ENCODE measurements around the gene C12orf75.
A peak's percentile ranks its signal among the peaks of the same experiment; 100 is the strongest.
"Not testable (repeated sequence)": the region's sequence is repeated elsewhere in the genome, so short reads cannot be mapped to it uniquely, and the experiment has no call there.

C12orf75 gene

DNA sequence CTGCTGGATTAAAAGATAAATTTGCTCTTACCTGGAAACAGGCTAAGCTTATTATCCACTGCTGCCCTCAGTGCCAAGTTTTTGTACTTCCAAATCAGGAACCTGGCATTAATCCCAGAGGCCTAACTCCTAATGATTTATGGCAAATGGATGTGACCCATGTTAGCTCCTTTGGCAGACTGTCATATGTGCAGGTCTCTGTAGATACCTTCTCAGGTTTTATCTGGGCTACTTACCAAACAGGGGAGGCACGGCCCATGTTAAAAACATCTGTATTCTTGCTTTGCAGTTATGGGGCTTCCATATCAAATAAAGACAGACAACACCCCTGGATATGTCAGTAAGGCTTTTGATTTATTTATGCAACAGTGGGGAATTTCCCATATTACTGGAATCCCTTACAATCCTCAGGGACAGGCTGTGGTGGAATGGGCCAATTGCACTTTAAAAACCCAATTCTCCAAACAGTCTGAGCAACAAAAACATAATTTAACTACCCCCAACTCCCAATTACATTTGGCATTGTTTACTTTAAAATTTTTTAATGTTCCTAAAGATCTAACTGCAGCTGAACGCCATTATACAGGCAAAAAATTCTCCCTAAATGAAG lies 19.9 kb upstream of the C12orf75 start:
- not testable (repeated sequence) for DNase-seq

DNA sequence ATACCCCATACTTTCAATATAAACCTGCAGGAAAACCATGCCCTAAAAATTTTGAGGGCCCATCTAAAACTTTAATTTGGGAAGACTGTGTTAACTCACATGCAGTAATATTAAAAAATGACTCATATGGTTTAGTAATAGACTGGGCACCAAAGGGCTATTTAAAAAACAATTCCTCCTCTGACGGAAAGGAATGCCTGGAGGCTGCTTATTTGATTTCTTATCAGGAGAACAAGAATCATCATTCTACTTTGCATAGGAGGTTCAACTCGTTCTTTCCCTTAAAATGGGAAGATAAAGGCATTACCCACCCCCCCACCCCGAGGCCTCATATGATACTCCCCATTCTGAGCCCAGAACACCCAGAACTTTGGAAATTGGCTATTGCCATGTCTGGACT lies 18.6 kb upstream of the C12orf75 start:
- DNase-seq = not testable (repeated sequence)

DNA sequence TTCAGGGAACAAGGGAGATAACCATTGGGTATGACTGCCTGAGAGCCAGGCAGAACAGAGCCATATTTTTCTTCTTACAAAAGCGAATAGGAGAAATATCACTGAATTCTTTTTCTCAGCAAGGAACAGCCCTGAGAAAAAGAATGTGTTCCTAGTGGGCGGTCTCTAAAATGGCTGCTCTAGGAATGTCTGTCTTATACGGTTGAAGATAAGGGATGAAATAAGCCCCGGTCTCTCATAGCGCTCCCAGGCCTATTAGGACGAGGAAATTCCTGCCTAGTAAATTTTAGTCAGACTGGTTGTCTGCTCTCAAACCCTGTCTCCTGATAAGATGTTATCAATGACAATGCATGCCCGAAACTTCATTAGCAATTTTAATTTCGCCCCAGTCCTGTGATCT lies 16.7 kb upstream of the C12orf75 start:
- DNase-seq = not testable (repeated sequence)

DNA sequence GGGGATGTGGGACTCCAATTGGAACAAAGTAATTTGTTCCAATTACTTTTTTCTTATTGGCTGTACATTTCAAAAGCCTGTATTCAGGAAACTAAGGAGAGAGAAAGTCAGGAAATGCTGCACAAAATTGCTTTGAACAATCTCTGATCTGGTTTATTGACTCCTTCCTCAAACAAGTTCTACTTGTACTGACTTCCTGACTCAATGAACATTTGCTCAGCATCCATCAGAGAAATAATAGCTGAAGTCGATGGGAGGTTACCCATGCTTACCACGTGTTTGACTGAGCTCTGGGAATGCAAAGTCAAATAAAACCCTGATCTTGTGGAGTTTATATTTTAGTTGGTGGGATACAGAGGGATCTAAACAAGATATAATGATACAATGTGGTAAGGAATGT lies 15.4 kb upstream of the C12orf75 start:
- DNase-seq = no peak

DNA sequence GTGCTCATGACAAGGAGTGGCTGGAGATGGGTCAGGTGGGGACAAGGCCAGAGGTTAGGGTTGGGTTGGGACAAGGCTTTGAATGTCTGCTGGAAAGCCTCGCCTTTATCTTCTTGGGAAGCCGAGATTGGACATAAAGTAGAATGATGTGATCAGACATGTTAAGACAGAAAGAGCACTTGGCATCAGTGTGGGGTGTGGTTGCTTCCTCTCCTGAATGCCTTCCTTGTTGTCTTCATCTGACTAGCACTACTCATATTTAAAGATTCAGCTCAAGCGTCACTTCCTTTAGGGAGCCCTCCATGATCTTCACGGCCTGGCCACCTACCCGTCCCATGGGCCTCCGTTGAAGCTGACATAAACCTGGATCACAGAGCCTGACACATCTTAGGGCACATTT lies 14.8 kb upstream of the C12orf75 start:
- no peak for DNase-seq

DNA sequence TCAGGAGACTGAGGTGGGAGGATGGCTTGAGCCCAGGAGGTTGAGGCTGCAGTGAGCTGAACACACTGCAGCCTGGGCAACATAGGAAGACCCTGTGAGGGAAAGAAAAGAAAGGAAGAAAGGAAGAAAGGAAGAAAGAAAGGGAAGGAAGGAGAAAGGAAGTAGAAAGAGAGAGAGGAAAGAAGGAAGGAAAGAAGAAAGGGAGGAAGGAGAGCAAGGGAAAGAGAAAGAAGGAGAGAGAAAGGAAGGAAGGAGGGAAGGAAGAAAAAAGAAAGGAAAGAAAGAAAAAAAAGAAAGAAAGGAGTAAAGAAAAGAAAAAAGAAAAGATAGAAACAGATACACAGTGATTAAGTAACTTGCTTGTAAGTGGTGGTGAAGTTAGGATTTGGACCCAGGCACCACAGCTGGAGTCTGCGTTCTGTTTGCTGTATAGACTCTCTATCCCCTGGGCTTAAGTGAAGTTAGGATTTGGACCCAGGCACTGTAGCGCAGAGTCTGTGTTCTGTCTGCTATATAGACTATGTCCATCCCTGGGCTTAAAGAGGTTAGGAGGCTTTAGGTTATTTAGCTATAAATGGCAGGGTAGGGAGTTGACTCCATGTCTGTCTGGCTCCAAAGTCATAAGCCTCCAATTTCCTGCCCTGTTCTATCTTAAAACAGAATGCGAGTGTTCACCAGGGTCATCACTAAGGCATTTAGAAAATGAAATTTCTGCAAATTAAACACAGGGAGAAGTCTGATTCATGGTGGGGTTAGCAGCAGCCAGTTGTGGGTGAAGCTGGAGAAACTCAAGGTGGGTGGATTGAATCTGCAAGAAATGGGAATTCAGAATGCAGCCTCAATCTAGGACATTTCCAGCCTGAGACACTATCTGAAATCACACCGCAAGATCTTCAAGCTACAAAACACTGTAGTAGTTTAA lies 13.3 kb upstream of the C12orf75 start:
- DNase-seq = no peak

DNA sequence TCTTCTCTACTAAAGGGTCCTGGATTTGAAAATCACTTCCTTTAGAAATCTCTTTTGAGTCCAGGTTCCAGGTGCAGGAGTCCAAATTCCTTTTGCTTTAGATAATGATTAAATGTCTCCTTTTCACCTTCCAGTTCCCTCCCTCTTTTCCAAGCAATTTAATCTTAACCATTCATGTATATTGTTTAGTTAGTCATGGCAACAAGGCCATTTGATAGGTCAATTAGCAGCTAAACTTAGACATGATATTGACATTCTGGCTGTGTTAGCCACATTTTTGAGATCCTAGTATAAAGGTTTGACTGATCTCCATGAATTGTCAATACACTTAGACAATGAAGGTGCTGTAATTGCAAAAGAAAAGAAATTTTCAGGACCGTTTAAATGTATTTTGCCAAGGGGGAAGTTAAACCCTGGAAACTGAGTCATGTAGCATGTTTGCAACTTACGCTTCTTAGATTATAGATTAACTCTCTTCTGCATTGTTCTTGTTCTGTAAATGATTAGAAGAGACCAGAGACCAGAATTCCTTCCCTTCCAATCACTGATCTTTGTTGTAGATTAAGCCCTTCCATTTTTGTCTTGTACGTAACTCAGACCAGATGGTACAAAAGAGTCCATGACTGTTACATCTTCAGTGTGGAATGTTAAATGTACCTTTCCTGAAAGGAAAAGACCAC lies 12.4 kb upstream of the C12orf75 start:
- no peak for DNase-seq

DNA sequence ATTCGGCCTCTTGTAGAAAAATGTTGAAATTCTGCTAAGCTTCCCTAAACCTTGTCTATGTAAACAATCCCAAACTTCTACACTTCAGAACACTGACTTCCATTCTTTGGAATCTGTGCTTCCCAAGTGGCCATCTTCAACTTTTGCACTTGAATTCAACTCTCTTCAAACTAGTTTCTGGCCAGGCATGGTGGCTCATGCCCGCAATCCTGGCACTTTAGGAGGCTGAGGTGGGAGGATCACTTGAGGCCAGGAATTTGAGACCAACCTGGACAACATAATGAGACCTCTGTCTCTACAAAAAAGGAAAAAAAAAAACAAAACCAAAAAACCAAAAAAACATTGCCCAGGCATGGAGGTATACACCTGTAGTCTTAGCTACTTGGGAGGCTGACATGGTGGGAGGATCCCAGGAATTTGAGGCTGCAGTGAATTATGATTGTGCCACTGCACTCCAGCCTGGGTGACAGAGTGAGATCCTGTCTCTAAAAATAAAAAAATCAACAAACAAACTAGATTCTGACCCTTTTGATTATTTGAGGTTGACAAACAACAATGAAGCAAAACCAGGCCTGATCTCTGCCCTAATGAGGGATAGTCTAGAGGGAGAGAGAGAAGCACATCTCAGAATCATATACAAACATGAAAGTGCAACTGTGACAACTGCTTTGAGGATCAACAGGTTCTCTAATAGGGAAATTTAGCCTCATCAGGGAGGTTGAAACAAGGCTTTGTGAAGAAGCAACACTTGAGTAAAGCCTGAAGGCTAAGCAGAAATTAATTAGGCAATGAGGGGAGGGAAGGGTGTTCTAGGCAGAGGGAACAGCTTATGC lies 11.6 kb upstream of the C12orf75 start:
- DNase-seq = no peak

DNA sequence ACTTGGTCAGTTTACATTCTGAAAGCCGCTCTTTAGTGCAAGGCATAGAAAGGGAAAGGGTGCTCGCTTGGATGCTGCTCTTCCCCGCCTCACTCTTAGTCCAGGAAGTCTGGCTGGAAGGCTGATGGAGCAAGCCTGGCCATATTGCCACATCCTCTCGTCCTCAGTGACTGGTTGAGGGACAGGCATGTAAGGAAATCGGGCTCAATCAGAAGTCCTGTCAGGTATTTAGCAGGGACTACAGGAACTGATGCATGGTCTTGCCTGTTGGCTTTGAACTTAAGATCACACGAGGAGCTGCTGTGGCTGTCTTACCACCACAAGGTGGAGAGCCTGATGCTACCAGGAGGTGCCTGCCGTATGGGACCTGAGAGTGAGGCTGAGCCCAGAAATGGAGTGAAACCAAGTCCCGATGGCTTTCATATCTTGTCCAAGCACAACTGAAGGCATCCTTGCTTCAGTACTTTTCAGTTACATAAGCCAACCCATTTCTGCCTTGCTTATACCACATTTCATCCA lies 10.7 kb upstream of the C12orf75 start:
- DNase-seq = no peak

DNA sequence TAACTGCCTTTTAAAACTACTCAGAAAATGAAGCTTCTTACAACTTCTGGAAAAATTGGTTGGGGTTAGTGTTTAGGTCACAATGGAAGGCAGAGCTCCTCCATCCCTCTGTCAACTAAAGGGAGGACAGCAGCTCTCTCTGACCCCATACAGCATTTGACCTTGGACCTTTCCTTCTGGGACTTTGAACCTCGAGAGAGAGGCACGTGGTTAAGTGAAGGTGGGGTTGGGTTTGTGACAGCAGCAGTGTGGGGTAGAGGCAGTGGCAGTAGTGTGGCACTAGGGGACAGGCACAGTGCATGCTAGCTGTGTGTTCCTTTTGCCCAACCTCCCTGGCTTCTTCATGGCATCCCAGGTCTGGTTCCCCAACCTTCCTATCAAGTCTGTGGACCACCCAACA lies 9.4 kb upstream of the C12orf75 start:
- DNase-seq = no peak

DNA sequence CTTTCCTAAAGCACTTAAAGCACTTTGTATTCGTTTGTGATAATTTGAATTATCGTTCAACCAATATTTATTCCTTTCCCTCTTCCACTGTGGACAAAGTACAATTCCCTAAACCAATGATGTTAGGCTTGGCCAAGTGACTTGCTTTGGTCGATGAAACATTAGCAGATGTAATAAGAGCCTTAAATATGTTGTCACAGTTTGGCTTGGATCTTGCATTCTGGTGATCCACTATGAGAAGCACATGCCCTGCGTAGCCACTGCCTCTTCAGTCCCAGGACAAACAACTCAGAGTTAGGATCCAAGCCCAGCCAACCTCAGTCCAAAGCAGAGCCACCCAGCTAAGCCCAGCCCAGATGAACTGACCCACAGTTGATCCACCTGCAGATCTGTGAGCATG lies 8.4 kb upstream of the C12orf75 start:
- no peak for DNase-seq

DNA sequence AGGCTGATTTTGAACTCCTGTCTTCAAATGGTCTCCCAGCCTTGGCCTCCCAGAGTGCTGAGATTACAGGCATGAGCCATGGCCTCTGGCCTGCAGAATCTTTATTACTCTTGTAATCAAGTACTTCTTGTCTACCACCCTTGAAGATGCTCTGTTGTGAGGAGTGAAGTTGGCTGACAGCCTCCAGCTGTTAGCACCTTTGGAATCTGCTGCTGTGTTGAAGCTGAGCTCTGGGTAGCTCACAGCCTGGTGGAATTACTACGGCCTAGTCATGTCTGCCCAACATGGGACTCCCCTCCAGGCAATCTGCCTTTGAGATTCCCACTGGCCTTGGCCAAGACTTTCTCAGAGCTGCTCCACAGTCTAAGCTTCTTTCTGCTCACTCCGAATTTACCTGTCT lies 5.8 kb upstream of the C12orf75 start:
- DNase-seq = no peak

DNA sequence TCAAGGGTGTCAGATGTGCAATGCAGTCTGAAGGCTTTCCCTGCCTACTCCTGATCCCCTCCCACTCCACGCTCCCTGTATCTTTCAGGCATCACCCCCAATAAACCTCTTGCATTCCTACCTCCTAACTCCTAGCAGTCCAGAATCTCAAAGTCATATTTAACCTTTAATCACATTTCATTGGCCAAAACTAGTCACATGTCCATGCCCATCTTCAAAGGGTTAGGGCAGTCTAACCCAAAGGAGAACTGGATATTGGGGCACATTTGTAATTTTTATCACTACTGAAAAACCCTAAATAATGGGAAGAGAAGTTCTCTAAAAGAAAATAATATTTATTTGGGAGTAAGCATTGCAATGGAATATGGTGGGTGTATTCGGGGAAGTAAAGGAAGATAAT lies 5.4 kb upstream of the C12orf75 start:
- DNase-seq = no peak

DNA sequence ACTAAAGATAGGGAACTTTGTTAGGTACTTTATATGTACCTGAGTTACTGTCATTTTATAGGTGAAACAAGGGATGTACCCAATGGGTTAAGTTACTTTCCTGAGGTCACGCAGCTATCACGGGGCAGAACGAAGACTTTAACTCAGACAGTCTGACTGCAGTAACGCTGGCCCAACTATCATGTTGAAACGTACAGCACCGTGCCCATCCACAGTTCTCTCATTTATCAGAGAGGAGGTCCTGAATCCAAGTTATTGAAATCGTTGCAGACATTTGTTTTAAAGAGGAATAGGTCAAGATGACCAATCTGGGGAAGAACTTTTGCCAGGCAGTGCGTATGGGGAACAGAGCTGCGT lies 587 bp upstream of the C12orf75 start:
- no peak for DNase-seq

DNA sequence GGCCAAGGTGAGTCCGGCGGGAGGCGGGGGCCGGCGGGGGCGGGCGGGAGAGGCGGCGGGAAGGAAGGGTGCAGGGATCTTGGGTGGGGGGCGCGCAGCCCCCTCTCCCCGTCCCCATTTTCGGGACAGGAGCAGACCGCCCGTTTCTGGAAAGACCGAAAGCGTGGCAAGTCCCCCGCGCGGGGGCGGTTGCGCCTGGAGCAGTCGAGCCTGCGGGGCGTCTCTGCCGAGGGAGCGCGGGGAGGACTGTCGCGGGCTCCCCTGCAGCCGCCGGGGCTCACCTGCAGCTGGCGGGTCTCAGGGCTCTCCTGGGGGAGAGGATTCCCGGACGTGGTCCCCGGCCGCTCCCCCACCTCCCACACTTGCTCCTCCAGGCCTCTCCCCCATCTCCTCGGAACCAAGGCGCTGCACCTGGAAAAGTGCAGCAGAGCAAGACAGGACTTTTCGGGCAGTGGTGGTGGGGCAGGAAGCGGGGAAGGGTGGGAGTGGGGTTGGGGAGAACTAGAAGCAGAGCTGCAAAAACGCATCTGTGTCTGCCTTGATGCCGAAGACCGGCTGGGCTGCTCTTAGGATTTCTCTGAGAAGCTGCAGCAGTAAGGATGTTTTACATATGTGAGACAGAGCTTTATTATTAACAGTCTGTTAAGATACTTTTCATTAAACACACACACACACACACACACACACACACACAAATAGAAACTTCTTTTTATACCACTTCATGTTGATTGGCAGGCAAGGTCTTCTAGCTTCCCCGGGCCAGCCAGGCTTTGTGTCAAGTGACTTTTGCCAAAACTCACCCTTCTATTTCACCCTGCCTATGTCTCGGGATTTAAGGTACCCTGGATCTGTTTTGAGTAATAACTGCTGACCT lies 677 bp downstream of the C12orf75 start:
- peak; percentile 14 for DNase-seq

DNA sequence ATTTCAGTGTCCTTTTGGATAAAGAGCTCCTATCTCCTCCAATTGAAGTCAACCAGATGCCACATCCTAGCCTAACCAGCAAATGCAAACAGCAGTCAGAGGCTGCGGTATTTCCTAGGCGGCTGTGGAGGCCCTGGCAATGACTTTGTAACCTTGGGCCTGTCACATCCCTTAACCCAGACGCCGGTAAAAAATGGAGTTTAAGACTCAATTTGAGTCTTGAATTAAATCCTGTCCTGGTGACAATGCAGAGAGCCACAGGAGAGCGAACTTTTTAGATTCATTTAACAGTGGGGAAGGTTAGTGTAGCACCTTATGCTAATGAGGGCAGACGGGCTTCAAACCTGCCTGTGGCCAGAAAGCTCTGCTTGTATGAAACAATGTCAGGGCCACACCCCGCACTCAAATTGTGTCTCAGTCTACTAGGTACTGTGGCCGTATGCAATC lies 1.3 kb downstream of the C12orf75 start:
- no peak for DNase-seq

DNA sequence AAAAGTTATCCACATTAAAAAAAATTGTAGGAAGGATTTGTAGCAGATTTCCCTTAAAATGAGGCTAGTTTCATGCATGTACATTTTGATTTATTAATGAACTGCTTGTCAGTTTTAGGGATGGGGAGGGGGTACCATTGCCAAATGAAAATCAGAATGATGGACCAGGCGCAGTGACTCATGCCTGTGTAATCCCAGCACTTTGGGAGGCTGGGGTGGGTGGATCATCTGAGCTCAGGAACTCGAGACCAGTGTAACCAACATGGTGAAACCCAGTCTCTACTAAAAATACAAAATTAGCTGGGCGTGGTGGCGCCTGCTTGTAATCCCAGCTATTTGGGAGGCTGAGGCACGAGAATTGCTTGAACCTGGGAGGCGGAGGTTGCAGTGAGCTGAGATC lies 1.8 kb downstream of the C12orf75 start:
- not testable (repeated sequence) for DNase-seq

DNA sequence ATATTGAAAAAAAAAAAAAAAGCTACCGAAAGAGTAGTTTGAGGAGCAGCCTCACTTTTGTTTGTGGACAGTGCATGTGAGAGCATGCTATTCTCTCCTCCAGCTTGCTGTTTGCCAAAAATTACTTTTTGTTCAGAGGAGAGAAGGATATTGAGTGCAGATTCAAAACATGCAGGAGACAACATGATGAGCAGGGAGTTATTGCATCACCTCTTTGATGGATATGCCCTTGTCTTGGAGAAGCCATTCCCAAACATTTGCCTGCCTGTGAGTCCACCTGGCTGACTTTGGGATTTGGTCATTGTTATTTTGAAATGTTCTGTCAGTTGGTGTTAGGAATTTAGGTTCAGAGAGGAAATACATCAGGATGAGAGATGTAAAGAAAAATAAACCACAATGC lies 2.4 kb downstream of the C12orf75 start:
- DNase-seq = no peak

DNA sequence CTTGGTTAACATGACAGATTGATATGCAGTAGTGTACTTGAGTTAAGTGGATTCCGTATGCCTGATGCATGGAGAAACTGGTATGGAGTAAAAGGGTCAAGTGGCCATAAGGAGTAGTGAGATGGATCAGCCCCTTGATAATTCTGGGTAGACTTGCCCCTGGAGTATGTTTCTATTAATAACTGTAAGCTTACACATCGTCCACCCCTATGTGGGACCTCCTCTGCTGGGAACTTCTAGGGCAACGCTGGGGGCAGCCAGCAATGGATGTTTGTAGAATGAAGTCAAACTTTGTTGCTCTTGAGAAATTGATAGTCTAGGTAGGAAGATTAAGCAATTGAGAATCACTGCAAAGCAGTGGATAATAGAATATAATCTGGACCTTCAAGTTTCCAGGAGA lies 3.5 kb downstream of the C12orf75 start:
- no peak for DNase-seq

DNA sequence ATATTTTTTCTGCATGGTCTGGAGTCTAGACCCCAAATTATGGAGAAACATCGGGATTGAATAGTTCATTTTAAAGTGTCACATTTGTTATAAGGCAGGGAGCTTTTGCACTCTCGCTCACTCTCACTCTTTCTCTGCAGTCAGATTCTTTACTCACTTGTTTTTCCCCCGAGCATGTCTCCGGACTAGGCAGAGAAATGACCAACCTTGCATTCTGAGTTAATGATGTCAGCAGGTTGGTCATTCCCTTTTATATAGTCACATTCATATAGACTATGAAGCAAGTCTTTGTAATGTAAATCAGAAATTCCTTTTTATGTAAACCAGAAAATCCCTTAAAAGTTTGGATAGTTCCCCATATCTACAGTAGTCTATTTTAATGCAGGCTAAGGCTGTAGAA lies 4.1 kb downstream of the C12orf75 start:
- DNase-seq = no peak

DNA sequence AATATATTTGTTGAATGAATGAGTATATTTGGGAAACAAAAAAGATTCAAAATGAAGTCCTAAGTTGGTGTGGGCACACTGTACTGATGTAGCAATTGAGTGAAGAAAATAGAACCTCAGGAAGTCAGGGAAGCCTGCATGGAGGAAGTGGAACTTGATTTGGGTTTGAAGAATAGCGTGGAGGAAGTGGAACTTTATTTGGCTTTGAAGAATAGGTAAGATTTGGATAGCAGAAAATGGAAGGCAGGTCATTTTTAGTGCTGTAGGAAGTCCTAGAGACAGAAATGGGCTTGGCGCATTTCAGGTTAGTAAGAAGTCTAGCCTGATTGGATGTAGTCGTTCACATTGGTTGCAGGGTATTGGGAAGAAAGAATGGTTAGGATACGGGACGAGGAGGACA lies 5.4 kb downstream of the C12orf75 start:
- no peak for DNase-seq

DNA sequence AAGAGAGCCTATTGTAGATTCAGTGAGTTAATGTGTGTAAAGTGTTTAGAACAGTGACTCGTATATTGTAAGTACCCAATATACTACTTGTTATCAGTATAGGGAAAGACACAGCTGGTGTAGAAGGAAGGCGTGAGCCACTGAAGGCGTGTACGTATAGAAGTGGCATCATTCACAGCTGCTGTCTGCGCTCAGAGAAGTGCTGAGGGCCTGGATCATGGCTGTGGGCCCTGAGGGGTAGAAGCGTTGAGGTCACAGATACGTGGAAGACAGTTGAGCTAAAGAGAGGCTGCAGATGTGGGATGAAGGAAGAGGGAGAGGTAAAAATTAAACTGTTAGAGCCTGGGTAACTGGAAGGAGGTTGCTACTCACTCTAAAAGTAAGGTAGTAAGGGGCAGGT lies 5.9 kb downstream of the C12orf75 start:
- DNase-seq = no peak

Measured in CD4-positive, alpha-beta T cell treated with Interferon gamma for 1 hour (primary cell).